Measurements from ENCODE around the gene GAPT.

DNA sequence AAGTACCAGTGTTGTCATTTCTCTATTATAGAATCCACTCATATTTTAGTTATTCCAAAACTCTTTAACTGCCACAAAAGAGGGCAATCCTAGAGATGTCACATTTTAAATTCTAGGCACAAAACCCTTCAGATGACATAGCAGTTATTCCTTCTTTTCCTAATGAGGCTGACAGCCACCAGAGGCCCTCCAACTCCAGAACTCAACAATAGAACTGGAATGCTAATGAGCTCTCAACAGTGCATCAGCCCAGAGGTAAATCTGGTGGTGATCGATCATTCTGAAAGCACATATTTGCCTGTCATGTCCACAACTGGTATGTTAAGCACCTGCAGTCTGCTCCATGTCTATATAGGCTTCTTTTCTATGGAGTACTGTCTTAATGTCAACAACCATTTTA, 51.5 kb downstream of the GAPT start:
- TF ChIP-seq, protein P1, sequence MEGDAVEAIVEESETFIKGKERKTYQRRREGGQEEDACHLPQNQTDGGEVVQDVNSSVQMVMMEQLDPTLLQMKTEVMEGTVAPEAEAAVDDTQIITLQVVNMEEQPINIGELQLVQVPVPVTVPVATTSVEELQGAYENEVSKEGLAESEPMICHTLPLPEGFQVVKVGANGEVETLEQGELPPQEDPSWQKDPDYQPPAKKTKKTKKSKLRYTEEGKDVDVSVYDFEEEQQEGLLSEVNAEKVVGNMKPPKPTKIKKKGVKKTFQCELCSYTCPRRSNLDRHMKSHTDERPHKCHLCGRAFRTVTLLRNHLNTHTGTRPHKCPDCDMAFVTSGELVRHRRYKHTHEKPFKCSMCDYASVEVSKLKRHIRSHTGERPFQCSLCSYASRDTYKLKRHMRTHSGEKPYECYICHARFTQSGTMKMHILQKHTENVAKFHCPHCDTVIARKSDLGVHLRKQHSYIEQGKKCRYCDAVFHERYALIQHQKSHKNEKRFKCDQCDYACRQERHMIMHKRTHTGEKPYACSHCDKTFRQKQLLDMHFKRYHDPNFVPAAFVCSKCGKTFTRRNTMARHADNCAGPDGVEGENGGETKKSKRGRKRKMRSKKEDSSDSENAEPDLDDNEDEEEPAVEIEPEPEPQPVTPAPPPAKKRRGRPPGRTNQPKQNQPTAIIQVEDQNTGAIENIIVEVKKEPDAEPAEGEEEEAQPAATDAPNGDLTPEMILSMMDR (IDR thresholded peaks at IDR 0.05): no peak
- TF ChIP-seq POLR2A (IDR thresholded peaks at IDR 0.05): no peak
- TF ChIP-seq POLR2AphosphoS5 (IDR thresholded peaks at IDR 0.05): no peak

Data from sigmoid colon (tissue), 4 donors.